ENCODE measurements around the gene KMT2E.

The KMT2E gene

GRCh38 chr7:105079348-105079747, 65.3 kb downstream of the KMT2E start:
- no peak for DNase-seq (ENCODE audit: low spot score)

- no peak for DNase-seq (ENCODE audit: low spot score)
These were observed 70.6 kb downstream of the KMT2E start for GRCh38 chr7:105084581-105084980.

DNA sequence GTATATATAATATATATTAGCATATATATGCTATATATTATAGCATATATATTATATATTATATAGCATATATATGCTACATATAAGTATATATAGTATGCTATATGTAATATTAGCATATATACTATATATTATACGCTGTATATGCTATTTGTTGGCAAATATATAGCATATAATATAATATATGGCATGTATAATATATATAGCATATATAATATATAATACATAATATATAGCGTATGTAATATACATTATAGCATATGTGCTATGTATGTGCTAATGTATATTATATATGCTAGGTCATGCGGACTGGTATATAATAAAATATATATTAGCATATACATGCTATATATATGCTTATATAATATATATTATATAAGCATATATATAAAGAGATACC, 72.8 kb downstream of the KMT2E start:
- no peak for DNase-seq (ENCODE audit: low spot score)

DNA sequence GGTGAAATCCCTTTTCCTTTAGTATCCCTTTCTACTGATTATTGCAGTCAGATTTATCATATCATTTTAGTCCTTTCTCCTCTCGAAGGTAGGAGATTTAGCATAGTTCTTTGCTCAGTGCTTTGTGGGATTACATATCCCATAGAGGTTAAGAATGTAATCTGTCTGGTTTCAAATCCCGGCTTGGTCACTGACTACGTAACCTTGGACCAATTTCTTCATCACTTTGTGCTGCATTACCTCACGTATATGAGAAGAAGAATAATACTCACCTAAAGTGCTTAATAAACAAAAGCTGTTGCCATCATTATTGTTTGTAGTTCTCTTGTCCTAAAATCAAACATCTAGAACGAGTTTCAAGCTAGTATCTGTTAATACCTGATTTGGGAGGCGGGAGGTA, 74.0 kb downstream of the KMT2E start:
- DNase-seq (ENCODE audit: low spot score): no peak

DNA sequence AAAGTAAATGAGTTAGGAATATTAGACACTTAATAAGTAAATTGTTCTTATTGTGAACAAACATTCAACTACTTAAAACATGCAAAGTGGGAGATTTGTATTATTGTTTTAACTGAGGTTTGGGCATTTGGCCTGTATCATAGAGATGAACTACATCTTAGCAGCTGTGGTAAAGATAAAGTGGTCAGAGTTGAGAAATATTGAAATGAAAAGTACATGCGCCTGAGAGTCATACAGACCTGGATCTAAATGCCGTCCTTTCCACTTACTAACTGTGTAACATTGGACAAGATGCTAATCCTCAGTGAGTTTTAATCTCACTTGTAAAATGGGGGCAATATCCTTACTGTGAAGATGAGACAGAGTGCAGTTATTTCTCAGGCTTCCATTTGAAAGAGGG, 74.5 kb downstream of the KMT2E start:
- DNase-seq (ENCODE audit: low spot score): no peak

- no peak for DNase-seq (ENCODE audit: low spot score)
These were observed 81.0 kb downstream of the KMT2E start for GRCh38 chr7:105094966-105095365.

GRCh38 chr7:105096306-105096705, 82.3 kb downstream of the KMT2E start:
- DNase-seq (ENCODE audit: low spot score): no peak

DNA sequence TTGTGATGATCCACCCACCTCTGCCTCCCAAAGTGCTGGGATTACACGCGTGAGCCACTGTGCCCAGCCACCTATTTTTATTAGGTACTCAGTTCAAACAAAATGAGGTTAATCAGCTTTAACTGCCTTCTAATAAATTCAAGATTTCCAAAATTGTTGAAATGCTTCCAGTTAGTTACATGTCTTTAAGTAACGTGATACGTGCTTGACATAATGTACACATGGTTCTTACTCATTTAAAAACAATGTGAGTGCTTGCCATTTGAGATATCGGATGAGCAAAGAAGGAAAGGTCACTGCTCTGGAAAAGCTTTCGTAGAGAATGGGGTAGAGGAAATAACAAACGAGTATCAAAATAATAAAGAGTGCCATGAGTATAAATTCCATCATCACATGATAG, 83.6 kb downstream of the KMT2E start:
- no peak for DNase-seq (ENCODE audit: low spot score)

GRCh38 chr7:105098863-105099515, 85.0 kb downstream of the KMT2E start:
- DNase-seq (ENCODE audit: low spot score): no peak

GRCh38 chr7:105101864-105102263, 87.9 kb downstream of the KMT2E start:
- DNase-seq (ENCODE audit: low spot score): no peak

- no peak for DNase-seq (ENCODE audit: low spot score)
These were observed 88.8 kb downstream of the KMT2E start for GRCh38 chr7:105102557-105103352.

- no peak for DNase-seq (ENCODE audit: low spot score)
These were observed 91.6 kb downstream of the KMT2E start for GRCh38 chr7:105105579-105105978.

GRCh38 chr7:105106473-105106872, 92.5 kb downstream of the KMT2E start:
- no peak for DNase-seq (ENCODE audit: low spot score)

- no peak for DNase-seq (ENCODE audit: low spot score)
These were observed 93.5 kb downstream of the KMT2E start for GRCh38 chr7:105107458-105107857.

GRCh38 chr7:105112440-105113418, 98.7 kb downstream of the KMT2E start:
- peak; percentile 57 for DNase-seq (ENCODE audit: low spot score)

DNA sequence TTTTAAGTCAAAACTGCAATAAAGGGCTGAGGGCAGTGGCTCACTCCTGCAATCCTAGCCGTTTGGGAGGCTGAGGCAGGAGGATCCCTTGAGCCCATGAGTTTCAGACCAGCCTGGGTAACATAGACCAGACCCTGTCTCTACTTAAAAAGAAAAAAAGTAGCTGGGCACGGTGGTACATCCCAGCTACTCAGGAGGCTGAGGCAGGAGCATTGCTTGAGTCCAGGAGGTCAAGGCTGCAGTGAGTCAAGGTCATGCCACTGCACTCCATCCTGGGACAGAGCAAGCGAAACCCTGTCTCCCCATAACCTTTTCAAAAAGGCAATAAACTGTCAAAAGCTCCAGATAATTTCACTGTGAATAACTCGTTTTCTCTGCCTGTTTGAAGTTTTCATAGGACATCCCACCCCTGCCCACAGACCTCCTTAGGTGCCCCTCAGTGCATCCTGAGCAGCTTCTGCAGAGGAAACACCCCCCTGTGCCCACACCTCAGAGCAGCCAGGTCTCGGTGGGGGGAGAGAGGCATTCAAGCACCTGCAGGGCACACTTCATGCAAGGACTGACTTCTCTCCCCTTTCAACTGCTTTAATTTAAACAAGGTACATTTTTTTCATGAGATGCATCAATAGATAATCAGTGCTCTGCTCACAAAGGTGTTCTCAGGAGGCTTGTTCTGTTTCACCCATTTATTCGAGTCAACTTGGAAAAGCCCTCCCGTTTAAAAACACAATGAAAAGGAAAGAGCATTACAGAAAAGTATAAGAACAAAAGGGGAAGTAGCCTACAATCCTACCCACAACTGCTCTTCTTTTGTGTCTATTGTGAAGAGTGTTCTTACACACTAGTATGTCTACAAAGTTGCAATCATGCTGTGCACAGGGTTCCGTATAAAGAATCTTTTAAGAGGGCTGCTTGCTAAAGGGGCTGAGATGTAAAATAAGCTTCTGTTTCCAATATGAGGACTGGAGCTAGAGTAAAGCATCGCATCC, 104.9 kb downstream of the KMT2E start:
- no peak for DNase-seq (ENCODE audit: low spot score)

DNA sequence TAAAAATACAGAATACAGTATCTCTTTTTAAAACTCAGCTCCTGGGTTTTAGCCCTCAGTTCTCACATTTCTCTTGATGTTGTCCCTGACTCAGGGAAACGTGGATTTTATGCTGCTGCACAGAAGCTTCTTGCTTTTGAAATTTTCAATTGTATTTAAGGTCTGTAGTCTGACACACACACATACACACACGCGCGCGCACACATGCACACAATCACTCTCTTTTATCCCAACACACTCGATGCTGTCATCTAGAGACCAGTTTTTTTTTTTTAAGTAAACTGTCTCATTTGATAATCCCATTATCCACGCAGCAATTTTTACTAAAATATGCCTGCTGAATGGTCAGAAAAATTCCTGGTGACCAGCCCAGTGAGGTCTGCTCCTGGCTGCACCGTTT, 108.6 kb downstream of the KMT2E start:
- DNase-seq (ENCODE audit: low spot score): peak; percentile 60

DNA sequence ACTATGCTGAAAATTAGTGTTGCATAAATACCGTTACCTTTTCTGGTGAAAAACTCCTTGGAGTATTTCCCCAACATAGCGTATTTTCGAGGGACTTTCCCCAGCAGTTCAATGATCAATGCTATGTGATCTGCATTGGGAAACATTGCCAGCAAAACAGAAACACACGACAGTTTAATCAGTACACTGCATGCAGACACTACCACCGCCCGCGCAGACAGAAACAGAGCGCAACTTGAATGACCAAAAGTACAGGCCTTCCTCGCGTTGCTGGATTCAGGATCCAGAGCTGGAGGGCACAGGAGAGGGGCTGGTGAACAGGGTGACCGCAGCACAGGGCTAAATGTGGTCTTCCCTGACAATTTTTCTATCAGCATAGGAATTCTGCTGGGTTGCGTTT, 111.7 kb downstream of the KMT2E start:
- no peak for DNase-seq (ENCODE audit: low spot score)

DNA sequence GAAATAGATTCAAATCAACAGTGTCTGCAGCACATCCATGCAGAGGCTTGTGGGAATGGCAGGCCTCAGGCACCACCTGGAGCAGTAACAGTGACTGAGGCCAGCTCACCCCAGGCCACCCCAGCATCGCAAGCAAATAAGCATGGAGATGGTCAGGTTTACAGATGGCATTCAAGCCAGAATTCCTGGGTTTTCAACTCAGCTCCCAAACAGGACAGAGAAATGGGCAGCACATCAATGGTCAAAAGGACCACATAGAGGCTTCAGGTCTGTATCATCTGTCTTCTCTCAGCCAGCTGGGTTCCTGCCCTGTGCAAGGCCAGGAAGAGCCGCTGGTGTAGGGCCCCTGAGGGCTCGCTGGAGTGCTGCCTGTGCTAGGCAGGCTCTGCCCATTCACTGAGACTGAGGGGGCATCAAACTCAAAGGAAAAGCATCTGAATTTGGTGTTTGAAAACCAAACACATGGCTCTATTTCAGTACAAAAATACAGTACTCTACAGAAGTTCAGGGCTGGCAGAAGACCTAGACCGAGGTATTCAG, 112.5 kb downstream of the KMT2E start:
- no peak for DNase-seq (ENCODE audit: low spot score)

GRCh38 chr7:105127179-105127578, 113.2 kb downstream of the KMT2E start:
- DNase-seq (ENCODE audit: low spot score): no peak

GRCh38 chr7:105130048-105130447, 116.0 kb downstream of the KMT2E start:
- peak; percentile 80 for DNase-seq (ENCODE audit: low spot score)

All from pons (tissue), 1 donor.